Measurements from ENCODE around the gene NIPBL.
A peak's percentile ranks its signal among the peaks of the same experiment; 100 is the strongest.

Gene NIPBL

GRCh38 chr5:36874465-36874864 is 2.1 kb upstream of the NIPBL start:
- H3K4me3 ChIP-seq (ENCODE audit: low read length) = peak overlapping the region; percentile 96
- TF ChIP-seq CTCF (conservative IDR thresholded peaks at IDR 0.05; ENCODE audit: low read depth, low read length) = no peak
- DNase-seq (ENCODE audit: low read depth) = no peak

- no peak for TF ChIP-seq CTCF (conservative IDR thresholded peaks at IDR 0.05; ENCODE audit: low read depth, low read length)
- peak overlapping the region; percentile 96 for H3K4me3 ChIP-seq (ENCODE audit: low read length)
- no peak for DNase-seq (ENCODE audit: low read depth)
These were observed 1.3 kb upstream of the NIPBL start for GRCh38 chr5:36875051-36875789.

GRCh38 chr5:36875790-36876298 is 725 bp upstream of the NIPBL start:
- H3K4me3 ChIP-seq (ENCODE audit: low read length) = peak overlapping the region; percentile 96
- DNase-seq (ENCODE audit: low read depth) = no peak
- TF ChIP-seq CTCF (conservative IDR thresholded peaks at IDR 0.05; ENCODE audit: low read depth, low read length) = peak; percentile 51

GRCh38 chr5:36876965-36877666 is 547 bp downstream of the NIPBL start:
- no peak for TF ChIP-seq CTCF (conservative IDR thresholded peaks at IDR 0.05; ENCODE audit: low read depth, low read length)
- H3K4me3 ChIP-seq (ENCODE audit: low read length) = peak overlapping the region; percentile 96
- DNase-seq (ENCODE audit: low read depth) = no peak

- H3K4me3 ChIP-seq (ENCODE audit: low read length) = peak overlapping the region; percentile 96
- no peak for TF ChIP-seq CTCF (conservative IDR thresholded peaks at IDR 0.05; ENCODE audit: low read depth, low read length)
- no peak for DNase-seq (ENCODE audit: low read depth)
These were observed 1.3 kb downstream of the NIPBL start for GRCh38 chr5:36877667-36878391.

- TF ChIP-seq CTCF (conservative IDR thresholded peaks at IDR 0.05; ENCODE audit: low read depth, low read length) = no peak
- DNase-seq (ENCODE audit: low read depth) = no peak
These were observed 2.0 kb downstream of the NIPBL start for GRCh38 chr5:36878392-36879082.

More at GRCh38 chr5:36878392-36879082, 2.0 kb downstream of the NIPBL start:
- peak overlapping the region; percentile 96 for H3K4me3 ChIP-seq (ENCODE audit: low read length)
